HepG2 (cell line): Measurements from ENCODE around the gene HECA. TPM values are rescaled to one million over a fixed set of nuclear protein-coding genes. Genes with fewer than 3 reads are reported as not detected.

Source experiments
- ATAC-seq: fragments of 200-7000 bp; cut with Tn5 transposase; 3 replicates; pipeline ENCODE4 v1.9.1; 2020; ENCODE audit warnings: mild to moderate bottlenecking, moderate library complexity
- BruUV-seq: library from RNA; stranded (reverse); fragments of 400-500 nt; replicated peaks from 2 replicates; lab custom pipeline; 2021; lab: Mats Ljungman, UMichigan
- CTCF ChIA-PET: fragments of 300-600 bp; formaldehyde crosslinking; extraction: SDS; loops from one replicate; lab custom pipeline; 2021; ENCODE audit warnings: low total read pairs, inconsistent platforms, low intra/inter-chr PET ratio; lab: Yijun Ruan, JAX
- POLR2A ChIA-PET: fragments of 350-600 bp; sonication (Branson Sonifier 250); formaldehyde crosslinking; loops from one replicate; lab custom pipeline; 2020; ENCODE audit warnings: antibody characterized with exemption, inconsistent platforms; lab: Yijun Ruan, JAX
- DNase-seq: peaks from one replicate; pipeline ENCODE4 v3.0.0-alpha.2; 2015; ENCODE audit warnings: low spot score
- FAIRE-seq: peaks from 3 replicates; lab custom pipeline; 2011; peaks lifted over from hg19 to GRCh38; lab: Jason Lieb, UNC
- H2AFZ ChIP-seq: one replicate; pipeline ENCODE4 v1.6.1; 2011; ENCODE audit warnings: low read length, inconsistent platforms
- H3K27ac ChIP-seq: fragments of 300-600 bp; 3 replicates; pipeline ENCODE4 v1.8.0; 2011; ENCODE audit warnings: mixed run types, mild to moderate bottlenecking, mixed read lengths, low read length, inconsistent platforms; ENCODE audit not compliant: insufficient read depth; ENCODE audit errors: extremely low read length
- H3K27me3 ChIP-seq, 2 experiments: fragments of 200-600 bp in 1 of 2; 2 replicates in 1 of 2; 3 replicates in 1 of 2; pipeline versions ENCODE4 v1.6.0 to v1.8.0; 2011; ENCODE audit warnings: low read length in 2 of 2, mild to moderate bottlenecking in 2 of 2, moderate library complexity in 2 of 2, inconsistent platforms in 1 of 2; ENCODE audit not compliant: insufficient read depth in 2 of 2, control insufficient read depth in 1 of 2
- H3K36me3 ChIP-seq, 2 experiments: fragments of 200-600 bp in 1 of 2; replicated peaks in 1 of 2; 2 replicates in 1 of 2; 3 replicates in 1 of 2; pipeline versions ENCODE4 v1.5.1 to v1.8.0; 2011; ENCODE audit warnings: low read length in 2 of 2, inconsistent platforms in 1 of 2; ENCODE audit not compliant: insufficient read depth in 2 of 2, control insufficient read depth in 1 of 2
- H3K4me1 ChIP-seq: 2 replicates; pipeline ENCODE4 v1.5.1; 2012; ENCODE audit warnings: low read length, inconsistent platforms; ENCODE audit not compliant: insufficient read depth
- H3K4me2 ChIP-seq: 2 replicates; pipeline ENCODE4 v1.6.0; 2011; ENCODE audit warnings: low read depth, low read length, inconsistent platforms
- H3K4me3 ChIP-seq, 3 experiments: fragments of 200-600 bp in 1 of 3; sonication (generic), shearing (Covaris generic) in 1 of 3; replicated peaks in 1 of 3; 2 replicates each; pipeline ENCODE4 v1.5.1; 2011 to 2016; ENCODE audit warnings: low read length in 3 of 3, inconsistent platforms in 2 of 3, low read depth in 2 of 3, mild to moderate bottlenecking in 2 of 3, control low read depth in 1 of 3, mixed read lengths in 1 of 3; ENCODE audit not compliant: insufficient read depth in 1 of 3
- H3K79me2 ChIP-seq: one replicate; pipeline ENCODE4 v1.6.1; 2011; ENCODE audit warnings: low read length, inconsistent platforms; ENCODE audit not compliant: insufficient read depth
- H3K9ac ChIP-seq: 2 replicates; pipeline ENCODE4 v1.6.0; 2011; ENCODE audit warnings: mild to moderate bottlenecking, low read depth, low read length, inconsistent platforms; ENCODE audit not compliant: insufficient read depth
- H3K9me3 ChIP-seq: 2 replicates; pipeline ENCODE4 v1.5.1; 2012; ENCODE audit warnings: mild to moderate bottlenecking, low read length
- H4K20me1 ChIP-seq: 2 replicates; pipeline ENCODE4 v1.6.0; 2011; ENCODE audit warnings: inconsistent platforms, mild to moderate bottlenecking, low read length, moderate library complexity; ENCODE audit not compliant: insufficient read depth
- CBX5 ChIP-seq: sonication (generic); formaldehyde crosslinking; IDR thresholded peaks from 2 replicates; pipeline ENCODE4 v1.4.0; 2020; ENCODE audit warnings: missing genetic modification reagents, borderline replicate concordance
- ELK4 ChIP-seq: sonication (generic); formaldehyde crosslinking; IDR thresholded peaks from 2 replicates; pipeline ENCODE4 v1.9.0; 2021; ENCODE audit warnings: missing genetic modification reagents, borderline replicate concordance
- GMEB2 ChIP-seq: IDR thresholded peaks from 2 replicates; pipeline ENCODE4 v1.6.1; 2016; ENCODE audit warnings: missing biosample characterization, missing genetic modification reagents, low read depth
- NFIC ChIP-seq: IDR thresholded peaks from 2 replicates; pipeline ENCODE4 v1.6.1; 2012; ENCODE audit warnings: mild to moderate bottlenecking, low read length, inconsistent platforms
- THAP9 ChIP-seq: sonication (generic); formaldehyde crosslinking; IDR thresholded peaks from 2 replicates; pipeline ENCODE4; 2020; ENCODE audit warnings: missing genetic modification reagents, mild to moderate bottlenecking, borderline replicate concordance
- ZNF143 ChIP-seq: sonication (generic); formaldehyde crosslinking; IDR thresholded peaks from 2 replicates; pipeline ENCODE4 v1.4.0; 2020; ENCODE audit warnings: missing genetic modification reagents
- ZNF224 ChIP-seq: sonication (generic); formaldehyde crosslinking; IDR thresholded peaks from 2 replicates; pipeline ENCODE4 v1.5.0; 2020; ENCODE audit warnings: mild to moderate bottlenecking, missing genetic modification reagents
- WGBS: methylation state at CpG from one replicate; pipeline ENCODE4 v1.1.6; 2017; ENCODE audit warnings: low lambda C conversion rate; 5-methylcytosine and 5-hydroxymethylcytosine counted together
- in situ Hi-C: cut with HindIII; loops from 2 replicates; pipeline ENCODE4 v1.10.0; 2017; ENCODE audit warnings: low pct_unique_long_range_greater_than_20kb; ENCODE audit not compliant: extremely low pct_ligation_motif_present
- intact Hi-C: fragments of 100-400 bp; cut with micrococcal nuclease; formaldehyde crosslinking; loops from one replicate; pipeline ENCODE4 v1.10.0; 2022; ENCODE audit not compliant: unreplicated experiment
- polyA plus RNA-seq, 8 experiments: library from polyadenylated mRNA; depleted of rRNA in 3 of 8; stranded (reverse) in 7 of 8; unstranded in 1 of 8; fragments of >200 nt; fragmentation: Illumina TruSeq in 4 of 8; extraction: Trizol in 4 of 8; gene quantifications; 2 replicates each; pipeline versions ENCODE4 v1.2.1 to v1.2.3, GENCODE V29; 2011 to 2016; ENCODE audit warnings: low read depth in 4 of 8, missing spikeins in 1 of 8, mixed read lengths in 1 of 8; ENCODE audit not compliant: insufficient read depth in 1 of 8
- total RNA-seq, 5 experiments: library from RNA; depleted of rRNA; stranded (reverse); fragments of >200 nt; fragmentation: Illumina TruSeq; extraction: Trizol; gene quantifications; 2 replicates each; pipeline ENCODE4 v1.2.3, GENCODE V29; 2016; ENCODE audit warnings: low read depth in 1 of 5

The HECA gene
- total and polyA plus RNA-seq, 2 of the 13 experiments (the other 11 are each of a cell fraction or from before 2014, with no cell fraction given) = 0.18 to 0.49 TPM

- TF ChIP-seq CBX5 (CRISPR knock-in tag) (no peak), GMEB2 (CRISPR knock-in tag) (no peak), THAP9 (CRISPR knock-in tag) (no peak), ELK4 (CRISPR knock-in tag) (no peak), NFIC (no peak), ZNF143 (CRISPR knock-in tag) (no peak), ZNF224 (CRISPR knock-in tag) (no peak)
- TF ChIP-seq, all 625 proteins: peak for 0
- no peaks in the 10 kb centered on the region for H3K36me3 ChIP-seq
- ATAC-seq (no peak), DNase-seq (no peak), FAIRE-seq (no peak)
- no peak overlapping the region for H3K27ac ChIP-seq
- H3K4me3 ChIP-seq = no peak overlapping the region
- no peaks in the 10 kb centered on the region for H3K79me2 ChIP-seq
- intact Hi-C loops = no loop called here
- CTCF ChIA-PET = no interaction called here
- no peaks in the 10 kb centered on the region for H3K9me3 ChIP-seq
- in situ Hi-C loops = no loop called here
- no peak overlapping the region for H3K9ac ChIP-seq
- POLR2A ChIA-PET = no interaction called here
- no peaks in the 10 kb centered on the region for H3K27me3 ChIP-seq
- BruUV-seq = no TSS peak
- H3K4me1 ChIP-seq = no peaks in the 10 kb centered on the region
- no peak overlapping the region for H2AFZ ChIP-seq
- no peak overlapping the region for H3K4me2 ChIP-seq
- no peaks in the 10 kb centered on the region for H4K20me1 ChIP-seq
- 19% methylated on average over 1 of the region's 1 CpG for WGBS
These were observed 43.1 kb upstream of the HECA start for GRCh38 chr6:139091826-139092225.
